ENCODE measurements around the gene TRIM8.

TRIM8 gene

DNA sequence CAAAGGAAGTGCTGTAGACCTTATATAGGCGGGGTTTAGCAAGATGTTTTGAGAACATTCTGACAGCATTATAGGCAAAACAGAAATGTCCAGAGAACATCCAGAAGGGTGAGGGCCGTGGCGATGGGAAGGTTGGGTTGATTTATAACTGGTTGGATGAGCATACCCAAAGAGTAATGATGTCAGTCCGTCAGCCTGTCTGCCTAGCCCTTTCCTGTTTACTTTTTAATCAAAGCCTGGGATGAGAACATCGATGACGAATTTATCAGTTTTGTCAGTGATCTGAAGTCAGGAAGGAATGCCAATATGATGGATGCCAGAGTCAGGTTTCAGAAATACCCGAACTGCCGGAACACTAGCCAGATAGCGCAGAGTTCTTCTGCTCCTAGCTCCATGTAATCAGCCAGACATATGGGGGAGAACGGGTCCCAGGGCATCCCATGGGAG lies 33.8 kb upstream of the TRIM8 start:
- peak overlapping the region; percentile 88 for H3K27ac Mint-ChIP-seq
- H3K9me3 Mint-ChIP-seq: no peaks in the 10 kb centered on the region
- peaks cover 37% of the 10 kb centered on the region for H3K4me1 Mint-ChIP-seq
- no peaks in the 10 kb centered on the region for H3K27me3 Mint-ChIP-seq
- H3K36me3 Mint-ChIP-seq: peaks cover 2% of the 10 kb centered on the region
- H3K4me3 Mint-ChIP-seq: peak overlapping the region; percentile 11

DNA sequence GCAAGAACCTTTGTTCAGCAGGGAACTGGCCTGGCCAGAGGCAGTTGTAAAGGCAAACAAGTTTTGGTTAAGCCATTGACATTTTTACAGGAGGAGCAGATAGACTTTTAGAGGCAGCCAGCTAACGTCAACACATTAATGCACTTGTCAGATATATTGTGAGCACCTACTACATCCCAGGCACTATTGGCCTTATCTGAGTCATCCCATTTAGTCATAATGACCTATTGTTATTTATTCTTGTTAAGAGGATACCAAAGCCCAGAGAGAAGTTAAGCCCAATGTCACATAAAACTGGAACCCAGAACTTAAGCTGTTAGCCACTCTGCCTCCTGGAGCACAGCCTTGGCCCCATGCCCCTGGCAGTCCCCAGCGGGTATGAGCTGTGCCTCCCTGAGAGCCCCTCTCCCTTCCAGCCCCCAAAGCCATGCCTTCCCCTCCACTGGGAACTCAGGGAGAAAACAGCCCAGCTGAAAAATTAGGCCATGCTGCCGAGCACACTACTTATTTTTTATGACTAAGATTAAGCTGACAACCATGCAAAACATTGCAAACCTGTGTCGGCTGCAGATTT lies 32.7 kb upstream of the TRIM8 start:
- no peaks in the 10 kb centered on the region for H3K27me3 Mint-ChIP-seq
- peak overlapping the region; percentile 76 for H3K27ac Mint-ChIP-seq
- peaks cover 37% of the 10 kb centered on the region for H3K4me1 Mint-ChIP-seq
- no peaks in the 10 kb centered on the region for H3K9me3 Mint-ChIP-seq
- peaks cover under 1% of the 10 kb centered on the region for H3K36me3 Mint-ChIP-seq
- no peak overlapping the region for H3K4me3 Mint-ChIP-seq

DNA sequence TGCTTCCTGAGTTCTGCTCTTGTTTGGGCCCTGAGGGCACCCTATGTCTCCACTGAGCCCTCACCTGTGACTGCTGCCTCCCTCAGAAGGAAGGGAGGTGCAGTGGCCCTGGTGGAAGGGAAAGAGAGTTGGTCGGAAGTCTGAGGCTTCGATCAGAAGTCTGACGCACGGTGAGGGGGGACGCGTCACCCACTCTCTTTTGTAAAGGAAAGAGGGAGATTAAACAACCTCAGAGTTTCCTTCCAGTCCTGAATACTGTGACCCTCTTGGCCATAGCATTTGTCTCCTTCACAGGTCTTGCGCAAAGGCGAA lies 31.4 kb upstream of the TRIM8 start:
- H3K4me3 Mint-ChIP-seq: peak overlapping the region; percentile 11
- H3K27me3 Mint-ChIP-seq: no peaks in the 10 kb centered on the region
- peaks cover 37% of the 10 kb centered on the region for H3K4me1 Mint-ChIP-seq
- H3K36me3 Mint-ChIP-seq: no peaks in the 10 kb centered on the region
- H3K9me3 Mint-ChIP-seq: no peaks in the 10 kb centered on the region
- H3K27ac Mint-ChIP-seq: peak overlapping the region; percentile 81

DNA sequence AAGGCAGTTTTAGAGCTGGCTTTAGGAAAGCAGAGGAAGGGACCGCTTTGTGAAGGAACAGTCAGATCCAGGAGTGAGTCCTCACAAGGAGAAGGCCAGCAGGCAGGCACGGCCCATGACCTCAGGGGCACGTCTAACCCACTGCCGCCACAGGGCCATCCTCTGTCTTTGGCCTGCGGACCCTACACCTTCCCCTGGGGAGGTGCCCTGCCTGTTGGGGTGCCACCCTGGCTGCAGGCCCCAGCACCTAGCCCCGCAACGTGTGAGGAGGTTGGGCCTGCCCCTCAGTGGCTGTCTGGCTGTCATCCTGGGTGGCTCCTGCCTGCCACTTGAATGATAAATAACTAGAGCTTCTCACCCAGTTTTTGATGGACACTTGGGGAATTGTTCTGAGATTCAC lies 31.0 kb upstream of the TRIM8 start:
- H3K4me3 Mint-ChIP-seq: peak overlapping the region; percentile 11
- H3K27me3 Mint-ChIP-seq: no peaks in the 10 kb centered on the region
- no peaks in the 10 kb centered on the region for H3K36me3 Mint-ChIP-seq
- H3K9me3 Mint-ChIP-seq: no peaks in the 10 kb centered on the region
- H3K4me1 Mint-ChIP-seq: peaks cover 37% of the 10 kb centered on the region
- H3K27ac Mint-ChIP-seq: peak overlapping the region; percentile 81

DNA sequence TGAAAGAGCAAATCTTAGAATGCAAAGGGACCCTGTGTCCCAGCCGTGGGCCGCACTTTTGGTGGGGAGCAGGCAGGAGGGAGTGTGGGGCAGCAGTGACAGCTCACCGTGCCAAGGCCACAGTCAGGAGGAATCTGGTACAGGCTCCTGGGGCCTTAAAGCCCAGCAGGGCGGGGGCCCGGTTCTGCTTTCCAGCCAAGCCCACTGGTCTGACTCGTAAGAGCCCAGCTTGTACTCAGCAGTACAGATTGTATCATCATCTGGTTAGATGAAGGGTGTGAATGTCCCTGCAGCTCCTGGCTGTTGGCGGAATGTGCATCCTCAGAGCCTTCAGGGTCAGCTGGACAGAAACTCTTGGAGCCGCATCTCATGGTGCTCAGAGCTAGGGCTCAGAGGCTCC lies 30.5 kb upstream of the TRIM8 start:
- Mint-ChIP-seq H3K36me3 (no peaks in the 10 kb centered on the region), H3K9me3 (no peaks in the 10 kb centered on the region), H3K4me3 (no peak overlapping the region), H3K27ac (no peak overlapping the region), H3K27me3 (no peaks in the 10 kb centered on the region), H3K4me1 (peaks cover 37% of the 10 kb centered on the region)

DNA sequence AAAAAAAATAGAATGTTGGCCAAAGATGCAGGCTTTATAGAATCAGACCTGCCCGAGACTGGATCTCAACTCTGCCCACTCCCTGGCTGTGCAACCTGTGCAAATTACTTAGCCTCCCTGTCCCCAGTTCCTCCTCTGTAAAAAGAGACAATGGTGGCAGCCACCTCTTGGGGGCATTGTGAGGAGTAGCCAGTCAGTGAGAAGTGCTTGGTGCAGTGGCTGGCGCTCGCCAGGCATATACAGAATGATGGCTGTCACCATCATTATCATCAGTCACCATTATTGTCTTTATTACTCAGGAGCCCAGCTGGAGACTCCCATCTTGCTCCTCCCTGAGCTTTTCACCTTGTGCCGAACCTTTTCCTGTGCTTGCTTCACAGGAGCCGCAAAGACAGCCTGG lies 29.4 kb upstream of the TRIM8 start:
- Mint-ChIP-seq H3K9me3 (no peaks in the 10 kb centered on the region), H3K27me3 (no peaks in the 10 kb centered on the region), H3K27ac (no peak overlapping the region), H3K4me1 (peaks cover 29% of the 10 kb centered on the region), H3K4me3 (no peak overlapping the region), H3K36me3 (no peaks in the 10 kb centered on the region)

DNA sequence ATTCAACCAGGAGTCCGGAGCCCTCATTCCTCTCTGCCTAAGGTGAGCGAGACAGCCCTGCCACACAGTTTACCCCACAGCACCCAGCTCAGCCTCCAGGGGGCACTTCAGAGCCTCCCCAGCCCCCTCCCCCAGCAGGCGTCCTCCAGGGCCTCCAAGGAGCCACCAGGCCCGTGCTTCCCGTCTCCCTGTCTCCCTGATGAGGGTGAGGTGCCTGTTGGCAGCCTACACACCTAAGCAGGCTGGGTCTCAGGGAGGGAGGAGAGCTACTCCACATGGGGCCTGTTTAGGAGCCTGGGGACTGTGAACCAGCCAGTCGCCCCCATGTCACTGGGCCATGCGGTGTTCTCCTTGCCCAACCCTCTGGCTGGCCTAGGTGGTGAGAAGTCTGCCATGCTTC lies 28.9 kb upstream of the TRIM8 start:
- H3K9me3 Mint-ChIP-seq: no peaks in the 10 kb centered on the region
- peaks cover 27% of the 10 kb centered on the region for H3K4me1 Mint-ChIP-seq
- no peak overlapping the region for H3K27ac Mint-ChIP-seq
- no peaks in the 10 kb centered on the region for H3K27me3 Mint-ChIP-seq
- no peak overlapping the region for H3K4me3 Mint-ChIP-seq
- no peaks in the 10 kb centered on the region for H3K36me3 Mint-ChIP-seq

DNA sequence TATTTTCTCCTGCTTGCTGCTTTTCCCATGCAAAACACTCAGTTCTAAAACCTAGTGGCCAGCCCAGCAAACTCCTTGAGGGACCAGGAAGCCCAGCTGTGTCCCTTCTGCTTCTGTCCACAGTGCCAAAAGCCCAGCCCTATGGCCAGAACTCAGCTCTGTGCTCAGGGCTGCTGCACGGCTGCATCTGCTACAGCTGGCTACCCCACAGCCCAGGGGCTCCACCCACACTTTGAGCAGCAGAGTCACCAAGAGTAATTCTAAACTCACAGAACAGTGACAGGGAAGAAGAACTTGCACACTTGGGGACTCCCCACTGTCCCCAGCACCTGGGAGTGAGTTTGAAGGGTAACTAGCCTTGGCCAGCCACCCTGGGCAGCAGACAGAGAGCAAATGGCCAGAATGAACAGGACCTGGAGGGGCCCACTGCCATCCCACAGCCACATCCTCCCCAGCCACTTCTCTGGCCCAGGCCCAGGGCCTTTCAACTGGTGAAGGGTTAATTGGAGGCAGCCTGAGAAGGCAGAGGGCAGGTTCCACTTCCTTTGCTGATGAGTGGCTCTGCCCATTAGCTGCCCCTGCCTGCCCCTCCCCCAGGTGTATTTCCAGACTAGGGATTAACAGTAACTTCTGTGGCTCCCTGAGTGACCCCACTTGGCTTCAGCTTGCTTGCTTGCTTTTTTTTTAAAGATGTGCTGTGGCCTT lies 28.1 kb upstream of the TRIM8 start:
- H3K4me1 Mint-ChIP-seq: peaks cover 19% of the 10 kb centered on the region
- H3K27ac Mint-ChIP-seq: no peak overlapping the region
- H3K27me3 Mint-ChIP-seq: no peaks in the 10 kb centered on the region
- H3K4me3 Mint-ChIP-seq: no peak overlapping the region
- no peaks in the 10 kb centered on the region for H3K9me3 Mint-ChIP-seq
- no peaks in the 10 kb centered on the region for H3K36me3 Mint-ChIP-seq

DNA sequence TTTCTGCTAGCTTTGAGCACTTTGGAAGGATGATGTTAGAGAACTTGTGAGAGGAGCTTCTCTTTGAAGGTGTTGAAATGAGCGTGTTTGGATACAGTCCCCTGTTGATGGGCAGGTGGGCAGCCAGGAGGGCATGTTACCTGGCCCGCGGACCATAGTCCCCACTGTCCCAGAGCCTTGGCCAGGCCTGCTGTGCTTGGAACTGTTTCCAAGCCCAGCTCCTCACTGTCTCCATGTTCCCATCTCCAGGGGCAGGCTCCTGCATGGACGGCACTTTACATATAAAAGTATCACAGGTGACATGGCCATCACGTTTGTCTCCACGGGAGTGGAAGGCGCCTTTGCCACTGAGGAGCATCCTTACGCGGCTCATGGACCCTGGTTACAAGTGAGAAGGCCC lies 27.2 kb upstream of the TRIM8 start:
- Mint-ChIP-seq H3K4me3 (no peak overlapping the region), H3K27ac (no peak overlapping the region), H3K36me3 (no peaks in the 10 kb centered on the region), H3K9me3 (no peaks in the 10 kb centered on the region), H3K4me1 (peaks cover 11% of the 10 kb centered on the region), H3K27me3 (no peaks in the 10 kb centered on the region)

DNA sequence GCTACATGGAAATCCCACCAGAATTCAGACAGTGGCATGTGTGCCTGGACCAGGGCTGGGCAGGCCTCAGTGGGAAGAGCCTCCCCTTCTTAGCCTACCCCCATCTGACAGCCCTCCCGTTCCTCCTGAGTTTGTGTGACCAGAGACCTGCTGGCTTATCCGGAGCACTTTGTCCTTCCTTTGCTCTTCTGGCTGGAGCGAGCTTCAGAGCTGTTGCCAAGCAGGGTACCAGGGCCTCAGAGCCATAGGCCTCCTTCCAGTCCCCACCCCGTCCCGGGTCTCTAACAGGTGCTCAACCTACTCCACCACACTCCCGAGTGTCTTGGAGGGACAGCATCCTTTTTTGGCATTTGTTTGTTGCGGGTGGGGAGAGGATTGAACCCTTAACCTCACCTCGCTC lies 26.5 kb upstream of the TRIM8 start:
- H3K36me3 Mint-ChIP-seq: no peaks in the 10 kb centered on the region
- H3K27ac Mint-ChIP-seq: no peak overlapping the region
- no peaks in the 10 kb centered on the region for H3K9me3 Mint-ChIP-seq

DNA sequence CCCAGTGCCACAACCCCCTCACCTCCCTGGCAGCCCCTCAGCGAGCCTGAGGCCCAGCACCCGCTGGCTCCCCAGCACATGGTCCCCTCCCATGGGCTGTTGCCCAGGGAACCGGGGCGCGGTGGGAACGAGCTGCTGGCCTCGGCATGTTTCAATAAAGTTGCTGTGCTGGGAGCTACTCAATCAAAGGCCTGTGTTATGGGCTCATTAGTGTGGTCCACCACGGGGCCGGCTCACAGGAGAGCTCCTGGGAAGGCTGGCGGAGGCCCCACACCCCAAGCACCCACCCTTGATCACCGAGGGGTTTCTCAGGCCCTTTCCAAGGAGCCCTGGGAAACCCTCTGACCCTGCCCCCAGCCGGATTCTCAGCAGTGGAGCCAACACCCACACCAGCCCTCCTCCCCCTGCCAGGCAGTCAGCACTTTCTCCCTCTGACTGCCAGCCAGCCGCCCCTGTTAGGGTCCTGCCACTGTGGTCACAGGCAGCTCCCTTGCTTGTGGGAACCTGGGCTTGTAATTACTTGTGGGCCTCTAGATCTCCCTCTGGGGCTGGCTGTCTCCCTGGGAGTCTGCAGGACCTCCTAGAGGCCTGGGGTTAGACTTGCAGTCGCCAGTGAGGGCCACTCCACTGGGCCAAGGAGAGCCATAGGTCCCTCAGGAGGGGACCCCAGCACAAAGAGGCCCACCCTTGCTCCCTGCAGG lies 24.8 kb upstream of the TRIM8 start:
- Mint-ChIP-seq H3K4me3 (no peak overlapping the region), H3K27ac (no peak overlapping the region), H3K27me3 (no peaks in the 10 kb centered on the region), H3K4me1 (no peaks in the 10 kb centered on the region), H3K36me3 (peaks cover 2% of the 10 kb centered on the region), H3K9me3 (no peaks in the 10 kb centered on the region)

More for the DNA sequence above, 26.5 kb upstream of the TRIM8 start:
- no peak overlapping the region for H3K4me3 Mint-ChIP-seq
- no peaks in the 10 kb centered on the region for H3K27me3 Mint-ChIP-seq
- peaks cover 4% of the 10 kb centered on the region for H3K4me1 Mint-ChIP-seq

DNA sequence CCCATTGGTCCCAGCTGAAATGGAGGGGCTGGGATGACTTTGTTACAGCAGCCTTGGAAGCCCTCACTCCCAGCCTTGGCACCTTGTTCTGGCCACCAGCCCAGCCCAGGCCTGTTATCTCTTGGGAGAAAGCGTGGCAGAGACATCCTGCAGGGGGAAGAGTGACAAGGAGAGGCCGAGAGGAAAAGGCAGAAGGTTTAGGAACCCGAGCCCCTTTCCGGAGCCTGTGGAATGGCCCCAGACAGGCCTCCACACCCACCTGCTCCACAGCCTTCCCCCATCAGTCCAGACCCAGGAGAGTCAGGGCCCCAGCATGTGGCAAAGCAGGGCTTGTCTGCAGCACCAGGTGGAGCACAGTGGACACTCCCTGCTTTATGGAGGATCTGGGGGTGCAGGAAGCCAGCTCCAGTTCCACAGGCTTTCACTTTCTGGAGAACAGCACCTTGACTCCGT lies 24.1 kb upstream of the TRIM8 start:
- Mint-ChIP-seq H3K4me1 (no peaks in the 10 kb centered on the region), H3K9me3 (no peaks in the 10 kb centered on the region), H3K27ac (no peak overlapping the region), H3K27me3 (no peaks in the 10 kb centered on the region), H3K36me3 (peaks cover 2% of the 10 kb centered on the region), H3K4me3 (no peak overlapping the region)

DNA sequence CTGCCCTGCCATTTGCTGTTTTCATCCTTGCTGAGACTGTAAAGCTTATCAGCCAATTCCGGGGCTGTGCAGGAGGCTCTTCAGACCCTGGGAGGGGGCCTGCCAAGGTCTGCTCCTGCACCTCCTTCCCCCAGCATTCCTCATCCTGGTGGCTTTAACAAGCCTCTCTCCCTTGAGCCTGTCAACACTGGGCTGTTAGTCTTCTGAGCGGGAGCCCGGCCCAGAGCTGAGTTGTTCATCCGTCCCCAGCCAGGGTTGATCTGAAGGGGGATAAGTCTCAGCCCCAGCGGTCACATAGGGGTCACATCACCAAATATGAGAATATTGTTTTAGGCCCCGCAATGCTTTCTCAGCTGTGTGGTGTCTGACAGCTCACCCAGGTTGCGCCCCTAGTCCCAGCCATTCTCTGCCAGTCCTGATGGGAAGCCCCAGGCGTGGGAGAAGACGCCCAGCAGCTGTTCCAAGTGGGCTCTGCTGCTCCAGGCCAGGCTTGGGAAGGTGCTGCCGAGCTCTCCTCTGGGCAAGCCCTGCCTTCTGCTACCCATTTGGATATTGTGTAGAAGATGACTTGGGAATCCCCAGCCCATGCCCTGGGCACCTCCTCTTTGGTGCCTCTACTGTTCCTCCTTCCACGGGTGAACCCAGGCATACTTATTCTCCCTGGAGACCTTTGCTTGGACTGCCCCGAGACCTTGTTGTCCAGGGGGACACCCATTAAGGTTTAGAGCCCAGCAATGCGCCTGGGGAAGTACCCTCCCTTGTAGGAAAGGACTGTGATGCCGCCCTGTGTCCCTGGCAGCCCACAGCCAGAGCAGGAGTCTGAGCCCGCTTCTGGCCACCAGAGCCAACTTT lies 23.5 kb upstream of the TRIM8 start:
- H3K4me1 Mint-ChIP-seq: no peaks in the 10 kb centered on the region
- no peak overlapping the region for H3K27ac Mint-ChIP-seq
- H3K27me3 Mint-ChIP-seq: no peaks in the 10 kb centered on the region
- H3K36me3 Mint-ChIP-seq: peaks cover 2% of the 10 kb centered on the region
- H3K4me3 Mint-ChIP-seq: no peak overlapping the region
- no peaks in the 10 kb centered on the region for H3K9me3 Mint-ChIP-seq

DNA sequence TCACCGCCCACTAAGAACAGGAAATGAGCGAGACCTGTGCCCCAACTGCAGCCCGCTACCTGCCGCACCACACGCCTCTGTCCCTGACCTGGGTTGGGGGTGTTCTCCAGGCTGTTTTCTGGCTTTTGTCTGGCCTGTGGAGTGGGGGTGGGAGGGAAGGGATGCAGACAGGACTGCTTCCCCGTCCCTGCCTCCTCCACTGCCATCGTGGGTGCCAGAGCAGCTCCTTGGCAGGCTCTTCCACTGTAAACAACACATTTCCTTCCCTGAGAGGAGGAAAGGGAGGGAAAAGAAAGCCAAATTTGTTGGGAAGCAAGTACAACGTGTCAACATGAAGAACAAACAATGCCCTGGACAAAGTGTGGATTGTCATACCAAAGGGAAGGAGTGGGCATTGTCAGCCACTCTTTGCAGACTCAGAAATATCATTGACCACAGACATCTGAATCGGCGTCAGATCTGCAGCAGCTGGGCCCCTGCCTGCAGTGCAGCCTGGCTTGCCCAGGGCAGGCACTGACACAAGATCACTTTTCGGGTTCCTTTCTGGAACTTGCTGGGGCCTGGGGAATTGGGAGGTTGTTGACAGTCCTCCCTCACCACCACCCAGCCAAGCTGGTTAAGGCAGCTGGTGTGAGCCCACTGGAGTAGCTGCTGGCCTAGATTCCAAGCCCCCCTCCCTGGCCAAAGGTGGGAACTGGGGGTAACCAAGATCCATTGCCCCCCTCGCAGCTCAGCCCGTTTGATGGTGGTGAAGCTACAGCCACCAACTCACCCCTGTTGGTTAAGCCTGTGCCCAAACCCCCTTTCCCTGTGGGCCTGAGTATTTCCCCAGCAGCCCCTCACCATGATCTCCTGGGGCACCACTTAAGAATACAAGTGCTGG lies 22.6 kb upstream of the TRIM8 start:
- no peaks in the 10 kb centered on the region for H3K4me1 Mint-ChIP-seq
- no peak overlapping the region for H3K27ac Mint-ChIP-seq
- H3K36me3 Mint-ChIP-seq: peaks cover 2% of the 10 kb centered on the region
- no peak overlapping the region for H3K4me3 Mint-ChIP-seq
- no peaks in the 10 kb centered on the region for H3K27me3 Mint-ChIP-seq
- H3K9me3 Mint-ChIP-seq: no peaks in the 10 kb centered on the region

DNA sequence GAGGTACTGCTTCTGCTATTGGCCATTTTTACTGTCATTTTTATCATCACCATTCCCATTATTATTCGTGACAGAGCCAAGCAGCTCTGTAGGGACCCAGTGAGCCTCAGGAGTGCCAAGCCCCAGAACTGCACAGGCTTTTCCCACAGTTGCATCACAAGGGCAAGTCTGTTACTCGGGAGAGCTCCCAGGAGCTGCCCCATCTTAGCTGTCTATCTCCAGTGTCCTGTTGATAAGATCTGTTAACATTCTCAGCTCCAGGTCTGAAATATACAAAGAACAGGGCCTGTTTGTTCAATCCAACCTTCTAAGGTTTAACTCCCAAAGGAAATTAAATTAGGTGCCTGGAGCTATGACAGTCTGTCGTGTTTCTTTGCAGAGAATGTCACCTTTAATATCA lies 20.2 kb upstream of the TRIM8 start:
- Mint-ChIP-seq H3K4me1 (no peaks in the 10 kb centered on the region), H3K36me3 (peaks cover 2% of the 10 kb centered on the region), H3K27me3 (no peaks in the 10 kb centered on the region), H3K27ac (no peak overlapping the region), H3K9me3 (no peaks in the 10 kb centered on the region), H3K4me3 (no peak overlapping the region)

All from activated naive CD4-positive, alpha-beta T cell treated with anti-CD3 and anti-CD28 coated beads, Interleukin-2, amount 50 U/mL, for 24 hours (primary cell).